Common myeloid progenitor, CD34-positive (primary cell): ENCODE data around the gene FIZ1.
A peak's percentile ranks its signal among the peaks of the same experiment; 100 is the strongest.

ENCODE experiments used
- CTCF ChIA-PET: fragments of 350-600 bp; sonication (Branson Sonifier 250); formaldehyde crosslinking; loops from one replicate; lab custom pipeline; 2021; ENCODE audit warnings: antibody characterized with exemption; lab: Charles Lee
- POLR2A ChIA-PET: fragments of 350-600 bp; sonication (Branson Sonifier 250); formaldehyde crosslinking; loops from one replicate; lab custom pipeline; 2021; ENCODE audit warnings: antibody characterized with exemption; lab: Charles Lee
- DNase-seq, 3 donors: peaks; one replicate each; pipeline versions ENCODE4 v3.0.0 to v3.0.0-alpha.2; 2013
- H3K27ac ChIP-seq, 2 experiments: 1 replicate in 1 of 2; 2 replicates in 1 of 2; pipeline ENCODE4 v1.7.0; 2013; ENCODE audit warnings: inconsistent platforms in 2 of 2, low read length in 2 of 2, mild to moderate bottlenecking in 2 of 2, low read depth in 1 of 2, moderate library complexity in 1 of 2; ENCODE audit not compliant: severe bottlenecking in 2 of 2, insufficient read depth in 1 of 2, poor library complexity in 1 of 2
- H3K27me3 ChIP-seq, 5 experiments: replicated peaks in 2 of 5; 1 replicate in 3 of 5; 2 replicates in 2 of 5; pipeline versions ENCODE4 v1.6.1 to v1.7.0; 2013; ENCODE audit warnings: low read length in 4 of 5, mild to moderate bottlenecking in 2 of 5, moderate library complexity in 2 of 5, inconsistent platforms in 1 of 5; ENCODE audit not compliant: insufficient read depth in 5 of 5, control insufficient read depth in 4 of 5
- H3K36me3 ChIP-seq, 4 experiments: 1 replicate in 2 of 4; 2 replicates in 2 of 4; pipeline versions ENCODE4 v1.6.1 to v1.7.0; 2013; ENCODE audit warnings: low read length in 3 of 4, control low read depth in 1 of 4, mild to moderate bottlenecking in 1 of 4; ENCODE audit not compliant: control insufficient read depth in 4 of 4, insufficient read depth in 4 of 4
- H3K4me1 ChIP-seq, 4 experiments: 1 replicate in 3 of 4; 2 replicates in 1 of 4; pipeline versions ENCODE4 v1.6.1 to v1.7.1; 2013; ENCODE audit warnings: low read length in 3 of 4, mild to moderate bottlenecking in 3 of 4, control low read depth in 1 of 4, inconsistent platforms in 1 of 4, moderate library complexity in 1 of 4; ENCODE audit not compliant: control insufficient read depth in 4 of 4, insufficient read depth in 4 of 4; ENCODE audit errors: control extremely low read depth in 1 of 4
- H3K4me3 ChIP-seq, 7 experiments: 1 replicate in 4 of 7; 2 replicates in 3 of 7; pipeline versions ENCODE4 v1.5.1 to v1.7.0; 2013; ENCODE audit warnings: mild to moderate bottlenecking in 7 of 7, low read length in 6 of 7, moderate library complexity in 6 of 7, inconsistent platforms in 2 of 7, low read depth in 2 of 7, control low read depth in 1 of 7; ENCODE audit not compliant: insufficient read depth in 4 of 7, control insufficient read depth in 1 of 7; ENCODE audit errors: extremely low read depth in 1 of 7
- H3K9me3 ChIP-seq, 5 experiments: 1 replicate in 4 of 5; 2 replicates in 1 of 5; pipeline versions ENCODE4 v1.6.1 to v1.7.1; 2013; ENCODE audit warnings: low read length in 4 of 5, mild to moderate bottlenecking in 2 of 5, inconsistent platforms in 1 of 5, low read depth in 1 of 5, moderate library complexity in 1 of 5; ENCODE audit not compliant: control insufficient read depth in 4 of 5, insufficient read depth in 2 of 5; ENCODE audit errors: control extremely low read depth in 1 of 5
- WGBS: methylation state at CpG from one replicate; pipeline ENCODE4 v1.1.5; 2013; ENCODE audit not compliant: insufficient coverage; 5-methylcytosine and 5-hydroxymethylcytosine counted together

FIZ1 gene

GRCh38 chr19:55591555-55591954 lies 7.8 kb downstream of the FIZ1 start:
- H3K4me3 ChIP-seq: no peak overlapping the region
- whole genome bisulfite sequencing: 98% methylated on average over 6 of the region's 10 CpGs
- DNase-seq: no peak
- H3K27ac ChIP-seq: no peak overlapping the region
- no peaks in the 10 kb centered on the region for H3K27me3 ChIP-seq
- peaks cover 11 to 42% (median 28%) of the 10 kb centered on the region in 4 experiments for H3K36me3 ChIP-seq
- peaks cover 0 to 2% (median 0%) of the 10 kb centered on the region in 5 experiments for H3K9me3 ChIP-seq
- H3K4me1 ChIP-seq: peaks cover 0 to 16% (median 12%) of the 10 kb centered on the region in 4 experiments
- POLR2A ChIA-PET: no interaction called here
- CTCF ChIA-PET: no interaction called here

DNA sequence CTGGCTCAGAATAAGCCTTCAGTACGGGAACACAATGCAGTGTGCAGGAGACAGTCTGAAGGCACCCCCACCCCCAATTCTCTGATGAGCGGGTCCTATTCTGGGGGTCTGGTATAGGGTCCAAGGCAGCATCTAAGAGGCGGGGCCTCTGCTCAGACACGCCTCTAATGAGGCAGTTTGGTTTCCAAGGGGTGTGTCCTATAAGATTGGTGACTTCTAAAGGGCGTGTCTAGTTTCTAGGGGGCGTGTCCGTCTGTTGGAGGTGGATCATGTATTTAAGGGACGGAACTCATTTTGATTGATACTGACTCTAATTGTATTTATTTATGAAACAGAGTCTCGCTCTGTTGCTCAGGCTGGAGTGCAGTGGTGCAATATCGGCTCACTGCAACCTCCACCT lies 8.7 kb downstream of the FIZ1 start:
- Histone ChIP-seq H3K27me3 (no peaks in the 10 kb centered on the region), H3K27ac (no peak overlapping the region), H3K4me3 (no peak overlapping the region), H3K4me1 (peaks cover 0 to 23% (median 18%) of the 10 kb centered on the region in 4 experiments), H3K36me3 (peaks cover 5 to 33% (median 19%) of the 10 kb centered on the region in 4 experiments), H3K9me3 (peaks cover 0 to 2% (median 0%) of the 10 kb centered on the region in 5 experiments)
- ChIA-PET POLR2A (no interaction called here), CTCF (no interaction called here)
- 90% methylated on average over 7 of the region's 10 CpGs for WGBS
- peak in 2 of 3 donors; percentile 52 to 58 for DNase-seq

- H3K4me1 ChIP-seq: peaks cover 0 to 26% (median 20%) of the 10 kb centered on the region in 4 experiments
- peaks cover 0 to 2% (median 0%) of the 10 kb centered on the region in 5 experiments for H3K9me3 ChIP-seq
- ChIA-PET CTCF (no interaction called here), POLR2A (no interaction called here)
- H3K27me3 ChIP-seq: no peaks in the 10 kb centered on the region
- 88% methylated on average over 7 of the region's 7 CpGs for WGBS
- no peak overlapping the region for H3K4me3 ChIP-seq
- DNase-seq: no peak
- H3K27ac ChIP-seq: no peak overlapping the region
- H3K36me3 ChIP-seq: peaks cover 0 to 28% (median 14%) of the 10 kb centered on the region in 4 experiments
These were observed 9.2 kb downstream of the FIZ1 start for GRCh38 chr19:55590109-55590508.

DNA sequence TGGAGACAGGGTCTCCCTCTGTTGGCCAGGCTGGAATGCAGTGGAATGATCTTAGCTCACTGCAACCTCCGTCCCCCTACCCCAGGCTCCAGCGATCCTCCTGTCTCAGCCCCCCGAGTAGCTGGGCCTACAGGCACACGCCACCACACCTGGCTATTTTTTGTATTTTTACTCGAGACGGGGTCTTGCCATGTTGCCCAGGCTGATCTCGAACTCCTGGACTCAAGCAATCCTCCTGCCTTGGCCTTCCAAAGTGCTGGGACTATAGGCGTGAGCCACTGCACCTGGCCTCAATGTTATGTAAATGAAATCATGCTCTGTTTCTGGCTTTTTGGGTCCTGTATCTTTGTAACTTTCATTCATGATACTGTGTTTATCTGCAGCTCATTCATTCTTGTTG lies 10.6 kb downstream of the FIZ1 start:
- H3K4me1 ChIP-seq: peaks cover 0 to 26% (median 20%) of the 10 kb centered on the region in 4 experiments
- no peak overlapping the region for H3K4me3 ChIP-seq
- peaks cover 0 to 18% (median 9%) of the 10 kb centered on the region in 4 experiments for H3K36me3 ChIP-seq
- DNase-seq: no peak
- CTCF ChIA-PET: interaction anchor here (1.6 to 2.4 kb wide), 2 partner anchors 15 to 85 kb away, joined by 3 to 6 read pairs; no protein-coding TSS in a partner anchor
- no peaks in the 10 kb centered on the region for H3K27me3 ChIP-seq
- 99% methylated on average over 8 of the region's 8 CpGs for WGBS
- H3K27ac ChIP-seq: no peak overlapping the region
- POLR2A ChIA-PET: no interaction called here
- H3K9me3 ChIP-seq: no peaks in the 10 kb centered on the region

- no peaks in the 10 kb centered on the region for H3K9me3 ChIP-seq
- H3K27ac ChIP-seq: no peak overlapping the region
- H3K4me1 ChIP-seq: peaks cover 0 to 26% (median 20%) of the 10 kb centered on the region in 4 experiments
- DNase-seq: peak; percentile 93 to 96 (median 95)
- ChIA-PET POLR2A (no interaction called here), CTCF (interaction anchor here (0.7 to 2.4 kb wide), 6 partner anchors 17 to 83 kb away, joined by 3 to 6 read pairs (median 3); no protein-coding TSS in a partner anchor)
- no peaks in the 10 kb centered on the region for H3K27me3 ChIP-seq
- peak overlapping the region in 5 of 7 experiments; percentile 50 to 78 (median 63) for H3K4me3 ChIP-seq
- WGBS: under 1% methylated on average over 25 of the region's 40 CpGs
- H3K36me3 ChIP-seq: peaks cover 0 to 11% (median 2%) of the 10 kb centered on the region in 4 experiments
These were observed 12.2 kb downstream of the FIZ1 start for GRCh38 chr19:55586976-55587668.

- ChIA-PET POLR2A (interaction anchor here (0.6 to 2.2 kb wide), 3 partner anchors 9 to 146 kb away, joined by 3 to 10 read pairs (median 4); partner anchors contain the start of gene FIZ1), CTCF (interaction anchor here (2.1 kb wide), 1 partner anchor 69 kb away, joined by 6 read pairs; no protein-coding TSS in a partner anchor)
- Histone ChIP-seq H3K27ac (no peak overlapping the region), H3K4me1 (peaks cover 0 to 35% (median 27%) of the 10 kb centered on the region in 4 experiments), H3K27me3 (no peaks in the 10 kb centered on the region), H3K36me3 (no peaks in the 10 kb centered on the region), H3K9me3 (no peaks in the 10 kb centered on the region), H3K4me3 (peak overlapping the region in 6 of 7 experiments; percentile 39 to 76 (median 60))
- under 1% methylated on average over 34 of the region's 36 CpGs for WGBS
- peak; percentile 61 to 67 (median 63) for DNase-seq
These were observed 13.5 kb downstream of the FIZ1 start for GRCh38 chr19:55585658-55586339.
